Left kidney (tissue), 2 donors: ENCODE measurements around the gene P2RY14. TPM values are rescaled to one million over a fixed set of nuclear protein-coding genes. Genes with fewer than 3 reads are reported as not detected.

Source experiments
- DNase-seq: peaks from one replicate; pipeline ENCODE4 v3.0.0-alpha.2; 2013
- polyA plus RNA-seq: library from polyadenylated mRNA; unstranded; fragments of 120-200 nt; gene quantifications from one replicate; pipeline ENCODE4 v1.2.1, GENCODE V29; 2013; ENCODE audit not compliant: insufficient read length

The P2RY14 gene
- polyA plus RNA-seq, 1 donor, result 0.57 TPM

GRCh38 chr3:151216641-151217607 lies 61.4 kb downstream of the P2RY14 start:
- no peak for DNase-seq

DNA sequence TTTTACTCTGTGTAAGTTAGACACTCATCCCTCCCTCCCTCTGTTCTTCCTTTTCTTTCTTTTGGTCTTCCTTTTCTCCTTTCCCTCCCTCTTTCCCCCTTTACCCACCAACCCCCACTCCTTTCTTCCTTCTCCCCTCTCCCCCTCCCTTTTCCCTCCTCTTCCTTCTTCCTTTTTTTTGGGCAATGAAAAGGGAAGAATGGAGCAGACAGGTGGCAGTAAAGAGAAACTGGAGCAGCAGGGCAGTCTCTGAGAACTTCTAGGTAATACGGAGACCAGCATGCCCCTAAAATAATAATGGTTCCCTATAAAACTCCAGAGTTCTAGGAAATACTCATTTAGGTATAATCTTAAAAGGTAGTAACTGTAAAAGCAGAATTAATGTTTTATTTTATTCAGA lies 63.9 kb downstream of the P2RY14 start:
- no peak for DNase-seq

GRCh38 chr3:151213881-151214280 lies 64.5 kb downstream of the P2RY14 start:
- DNase-seq, result no peak

- no peak for DNase-seq
Observed at GRCh38 chr3:151213151-151213550, 65.2 kb downstream of the P2RY14 start.

- DNase-seq, result no peak
Observed at GRCh38 chr3:151210676-151211381, 67.5 kb downstream of the P2RY14 start.

DNA sequence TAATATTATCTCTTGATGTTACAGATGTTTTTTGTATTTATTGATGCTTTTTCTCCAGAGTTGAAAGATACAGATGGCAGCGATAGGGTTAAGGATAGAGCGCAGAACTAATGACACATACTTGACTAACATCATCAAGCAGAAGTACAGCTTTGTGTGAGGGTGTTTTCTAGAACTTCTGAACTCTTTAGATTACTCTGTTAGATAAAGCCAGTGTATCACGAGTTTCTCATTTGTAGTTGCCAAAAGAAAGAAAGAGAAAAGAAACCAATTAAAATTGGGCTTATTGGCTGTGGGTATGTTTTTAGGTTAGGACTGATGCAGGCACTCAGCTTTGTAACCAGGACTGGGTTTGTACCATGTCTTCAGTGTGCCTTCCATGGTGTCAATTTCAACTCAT lies 68.7 kb downstream of the P2RY14 start:
- no peak for DNase-seq

GRCh38 chr3:151206201-151206600 lies 72.1 kb downstream of the P2RY14 start:
- DNase-seq, result no peak

DNA sequence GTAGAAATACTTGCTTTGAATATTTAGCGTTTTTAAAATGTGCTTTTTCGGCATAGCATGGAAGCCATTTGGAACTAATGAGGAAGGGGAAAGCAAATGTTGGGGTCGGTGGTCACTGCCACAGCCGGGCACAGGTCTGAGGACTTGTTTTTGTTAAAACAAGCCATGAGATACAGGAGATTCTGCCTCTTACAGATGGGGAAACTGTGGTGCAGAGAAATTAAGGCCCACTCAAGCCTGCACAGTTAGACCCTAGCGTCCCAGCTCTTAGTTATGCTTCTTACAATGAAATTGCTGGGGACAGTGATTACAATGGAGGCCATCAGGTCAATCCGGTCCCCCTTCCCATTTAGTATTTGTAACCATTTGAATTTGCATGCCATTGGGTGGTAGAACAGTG lies 72.9 kb downstream of the P2RY14 start:
- DNase-seq, result no peak

DNA sequence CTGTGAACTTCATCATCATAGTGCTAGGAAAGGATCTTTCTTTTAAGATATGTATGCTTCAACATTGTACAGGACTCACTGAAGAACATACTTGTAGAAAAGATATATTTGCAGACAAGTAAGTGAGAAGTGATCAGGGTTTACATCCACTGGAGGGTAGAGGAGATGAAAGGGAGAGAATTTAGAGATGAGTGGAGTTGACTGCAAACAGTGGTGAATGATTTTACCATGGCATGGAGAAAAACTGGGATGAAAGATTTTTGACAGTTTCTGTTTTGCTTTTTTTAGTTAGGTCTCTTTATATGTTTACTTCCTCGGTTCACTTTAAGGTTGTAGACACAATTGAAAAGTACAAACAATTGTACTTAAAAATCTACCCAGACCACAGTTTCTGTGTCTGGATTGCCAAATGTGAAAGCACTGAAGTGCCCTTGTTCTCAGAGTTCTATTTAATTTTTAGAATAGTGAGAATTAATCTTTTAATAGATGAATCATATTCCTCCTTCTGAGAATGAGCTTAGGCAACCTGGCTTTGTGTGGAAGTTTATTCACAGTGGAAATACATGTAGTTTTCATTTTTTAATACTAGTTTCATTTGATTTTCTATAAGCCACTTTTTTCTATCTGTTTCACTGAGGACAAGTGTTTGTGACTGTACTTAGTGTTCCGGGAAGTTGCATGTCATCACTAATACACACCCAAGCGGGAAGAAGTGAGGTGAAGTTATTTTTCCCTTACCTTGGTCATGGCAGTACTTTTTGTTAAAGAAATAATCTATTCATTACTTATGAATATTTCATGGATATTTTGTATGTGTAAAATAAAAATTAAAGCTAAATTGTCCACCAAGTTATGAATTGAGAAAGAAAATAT lies 73.6 kb downstream of the P2RY14 start:
- DNase-seq, result no peak

GRCh38 chr3:151203051-151203420 lies 75.3 kb downstream of the P2RY14 start, which contains the start of gene GPR171:
GPR171 (minus strand) TSS chr3:151203216; CDS start chr3:151199386, 3,830 bp downstream.
- no peak for DNase-seq

DNA sequence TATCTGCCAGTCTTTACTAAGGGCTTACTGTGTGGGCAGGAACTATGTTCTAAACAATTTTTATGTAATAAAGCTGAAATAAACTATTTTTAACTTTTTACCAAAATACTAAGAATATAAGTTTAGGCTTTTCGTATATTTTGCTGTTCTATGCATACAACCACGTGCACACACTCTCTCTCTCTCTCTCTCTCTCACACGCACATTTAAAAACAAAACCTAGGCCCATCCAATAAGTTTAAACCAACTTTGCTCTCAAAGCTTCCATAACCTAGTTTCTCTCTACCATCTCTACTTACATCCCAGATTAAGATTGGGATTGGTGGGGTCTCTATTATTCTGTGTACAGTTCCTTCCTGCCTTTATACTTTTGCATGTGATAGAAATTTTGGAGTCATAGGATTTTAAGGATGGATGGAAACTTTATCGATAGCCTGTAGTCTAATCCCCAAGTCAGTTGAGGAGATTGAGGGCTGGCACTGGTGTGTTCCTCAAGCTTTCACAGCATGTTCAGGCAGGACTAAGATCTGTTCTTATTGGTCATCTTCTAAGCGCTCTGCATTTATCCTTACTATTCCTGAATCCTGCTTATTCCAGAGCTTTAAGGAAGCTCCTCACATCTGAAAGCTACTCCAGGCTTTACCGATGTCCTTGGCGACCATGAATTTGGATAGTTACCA lies 77.2 kb downstream of the P2RY14 start:
- no peak for DNase-seq

DNA sequence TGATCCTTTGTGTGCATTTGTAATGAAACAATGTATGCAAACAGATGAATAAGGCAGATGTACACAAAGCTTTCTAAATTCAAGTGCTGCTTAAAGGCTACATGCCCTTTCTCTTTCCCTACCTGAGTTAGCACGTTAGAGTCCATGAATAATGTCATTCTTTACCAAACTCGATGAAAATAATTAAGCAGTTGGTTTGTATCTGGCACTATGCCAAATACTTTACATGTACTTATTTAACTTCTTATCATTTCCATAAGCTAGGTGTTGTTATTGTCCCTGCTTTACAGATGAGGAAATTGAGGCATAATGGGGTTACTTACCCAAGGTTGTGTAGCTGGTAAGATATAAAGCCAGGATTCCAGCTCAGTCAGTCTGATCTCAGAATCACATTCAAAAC lies 77.8 kb downstream of the P2RY14 start:
- no peak for DNase-seq

DNA sequence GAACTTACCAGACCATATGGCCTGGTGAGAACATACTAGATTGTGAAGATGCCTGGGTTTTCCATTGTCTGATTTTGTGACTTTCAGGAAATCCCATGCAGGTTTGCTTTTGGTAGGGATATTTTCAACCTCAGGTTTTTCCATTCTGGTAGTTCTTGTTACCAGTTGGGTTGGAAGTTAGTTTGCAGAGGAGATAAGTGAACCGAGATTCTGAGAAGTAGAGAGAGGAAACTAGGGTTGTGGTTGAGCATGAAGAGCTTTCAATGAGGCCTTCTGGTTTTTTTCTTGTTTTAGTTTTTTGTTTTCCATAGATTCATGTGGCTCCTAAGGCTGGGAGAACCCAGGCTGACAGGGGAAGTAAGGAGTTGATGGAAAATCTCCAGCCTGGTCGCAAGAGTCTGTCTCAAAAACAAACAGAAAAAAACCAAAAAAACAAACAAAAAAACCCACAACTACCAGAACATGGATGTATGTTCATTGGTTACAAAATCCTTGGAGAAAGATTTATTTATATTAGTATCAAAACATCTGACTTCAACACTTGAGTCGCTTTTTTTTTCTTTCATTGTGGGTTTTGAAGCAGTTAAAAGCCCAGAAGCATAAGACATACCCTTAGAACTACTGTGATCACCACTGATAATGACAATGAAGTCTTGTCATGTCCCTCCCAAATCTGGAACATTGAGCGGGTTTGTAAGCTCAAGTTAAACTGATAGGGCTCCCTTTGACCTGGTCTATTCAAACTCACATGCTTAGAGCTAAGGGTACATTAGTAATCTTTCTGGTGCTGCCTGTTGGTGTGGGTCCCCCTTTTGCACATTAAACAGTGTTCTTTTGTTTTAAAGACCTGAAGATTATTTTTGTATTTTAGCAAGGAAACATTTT lies 78.5 kb downstream of the P2RY14 start:
- no peak for DNase-seq

GRCh38 chr3:151198849-151199248 lies 79.5 kb downstream of the P2RY14 start:
- DNase-seq, result no peak

DNA sequence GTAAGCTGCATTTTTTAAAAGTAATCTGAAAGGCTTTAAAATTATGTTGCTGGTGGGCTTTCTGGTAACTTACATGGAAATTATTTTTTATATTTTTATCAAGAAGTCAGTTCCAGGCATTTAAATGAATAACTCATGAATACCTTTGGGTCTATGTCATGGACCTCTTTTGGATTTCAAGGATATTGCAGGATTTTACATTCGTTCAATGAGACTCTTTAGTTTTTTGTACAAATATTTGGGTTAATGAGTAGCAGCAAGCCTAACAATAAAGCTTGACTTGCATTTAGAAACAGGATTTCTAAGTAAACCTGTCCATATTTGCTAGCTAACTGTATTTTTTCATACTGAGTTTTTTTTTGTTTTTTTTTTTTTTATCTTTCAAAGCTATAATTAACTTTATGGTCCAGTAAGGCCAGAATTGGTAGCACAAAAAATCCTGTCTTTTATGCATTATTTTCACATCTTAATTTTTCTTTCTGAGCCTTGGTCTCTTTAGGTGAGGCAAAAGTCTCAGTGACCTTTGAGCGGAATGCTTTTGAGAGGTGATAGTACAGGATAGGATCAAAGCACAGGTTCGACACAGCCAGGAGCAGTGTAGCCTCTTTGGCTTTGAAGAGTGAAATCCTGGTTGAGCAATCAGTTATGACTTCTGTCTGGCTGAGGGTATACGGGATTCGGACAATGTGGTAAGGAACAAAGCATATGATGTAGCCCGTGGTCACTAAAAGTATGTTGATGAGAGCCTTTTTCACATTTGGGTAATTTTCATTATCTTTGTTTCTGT lies 80.2 kb downstream of the P2RY14 start:
- DNase-seq, result no peak

DNA sequence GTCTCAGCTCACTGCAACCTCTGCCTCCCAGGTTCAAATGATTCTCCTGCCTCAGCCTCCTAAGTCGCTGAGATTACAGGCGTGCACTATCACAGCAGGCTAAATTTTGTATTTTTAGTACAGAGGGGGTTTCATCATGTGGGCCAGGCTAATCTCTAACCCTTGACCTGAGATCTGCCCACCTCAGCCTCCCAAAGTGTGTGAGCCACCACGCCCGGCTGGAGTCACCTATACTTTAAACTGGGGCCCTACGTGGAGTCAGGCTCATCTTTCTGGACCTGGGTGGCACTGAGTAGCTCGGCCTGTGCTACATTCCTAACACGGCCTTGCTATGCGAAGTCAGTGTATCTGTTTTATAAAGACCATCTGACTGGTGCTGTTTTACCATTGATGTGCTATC lies 81.1 kb downstream of the P2RY14 start:
- DNase-seq, result no peak

DNA sequence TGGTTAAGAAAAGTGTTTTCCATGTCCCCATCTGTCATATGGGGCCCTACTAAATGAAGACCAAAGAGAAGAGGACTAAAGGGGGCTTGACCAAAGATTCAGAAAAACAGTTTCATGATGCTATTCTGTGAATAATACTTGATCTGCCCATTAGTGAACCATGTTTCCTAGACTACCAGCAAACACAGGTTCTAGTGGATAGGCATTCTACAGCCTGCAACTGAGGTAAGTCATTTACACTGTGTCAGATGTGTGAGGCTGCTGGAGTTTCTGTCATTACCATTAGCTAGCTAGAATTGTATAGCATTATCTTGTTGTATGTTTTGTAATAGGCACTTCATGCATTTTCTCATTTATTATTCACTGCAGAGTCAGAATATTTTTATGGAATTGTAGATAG lies 81.9 kb downstream of the P2RY14 start:
- no peak for DNase-seq

DNA sequence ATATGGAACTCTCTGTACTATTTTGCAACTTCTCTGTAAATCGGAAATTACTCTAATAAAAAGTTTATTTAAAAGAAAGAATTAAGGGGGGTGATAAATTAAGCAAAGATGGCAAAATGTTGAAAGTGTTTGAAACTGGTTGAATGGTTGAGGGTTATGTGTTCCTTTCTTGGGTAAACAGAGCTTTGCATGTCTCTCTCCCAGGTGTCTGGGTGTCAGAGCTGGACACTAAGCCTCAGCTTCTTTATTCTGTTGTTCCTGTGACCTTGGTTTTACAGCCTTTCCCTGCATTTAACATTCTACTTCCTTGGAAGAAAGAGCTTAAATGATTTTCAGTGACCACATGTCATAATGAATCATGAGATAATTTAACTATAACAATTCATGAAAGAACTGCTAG lies 82.5 kb downstream of the P2RY14 start:
- no peak for DNase-seq

DNA sequence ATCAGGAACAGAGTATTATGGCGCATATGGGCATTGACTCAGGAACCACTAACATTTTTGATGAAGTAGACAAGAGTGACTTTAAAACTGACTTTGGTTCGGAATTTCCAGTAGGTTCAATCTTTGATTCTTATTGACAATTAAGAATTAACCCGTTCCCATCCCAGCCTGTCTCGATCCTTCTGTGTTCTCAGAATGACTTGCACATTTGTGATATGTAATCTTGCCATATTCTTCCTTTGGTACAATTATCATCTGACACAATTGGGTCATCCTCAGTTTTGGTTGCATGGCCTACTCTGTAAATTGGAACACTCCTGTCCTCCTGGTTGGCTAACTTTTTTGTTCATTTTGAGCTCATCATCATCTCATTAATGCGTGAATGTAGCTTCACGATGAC lies 85.8 kb downstream of the P2RY14 start:
- no peak for DNase-seq

- DNase-seq, result no peak
Observed at GRCh38 chr3:151191095-151191494, 87.2 kb downstream of the P2RY14 start.
